ENCODE data around the gene MSL1.

MSL1 gene

GRCh38 chr17:40178021-40178601, 56.3 kb downstream of the MSL1 start:
- POLR2A ChIA-PET: interaction anchor here (1.0 kb wide), 1 partner anchor 16 kb away, joined by 3 read pairs; no protein-coding TSS in a partner anchor
- Histone ChIP-seq H3K4me1 (ENCODE audit: control insufficient read depth, insufficient read depth, low read length) (peaks cover 9% of the 10 kb centered on the region), H3K4me3 (ENCODE audit: low read depth, low read length) (no peak overlapping the region), H3K9me3 (ENCODE audit: control insufficient read depth, insufficient read depth, low read depth, low read length) (no peaks in the 10 kb centered on the region), H3K27ac (ENCODE audit: extremely low read depth, low read depth, low read length) (no peak overlapping the region), H3K36me3 (ENCODE audit: control insufficient read depth in 2 of 2, insufficient read depth in 1 of 2, low read length in 2 of 2) (peaks cover 18 to 43% of the 10 kb centered on the region in 2 experiments)
- TF ChIP-seq ZNF677 (tag by site-specific recombination; IDR thresholded peaks at IDR 0.05) (no peak), REST (tag by site-specific recombination; IDR thresholded peaks at IDR 0.05) (peak; percentile 90)
- CTCF ChIA-PET: interaction anchor here (0.6 to 2.6 kb wide), 4 partner anchors 9 to 164 kb away, joined by 4 to 32 read pairs (median 6); no protein-coding TSS in a partner anchor

GRCh38 chr17:40178660-40179059, 56.9 kb downstream of the MSL1 start:
- no peaks in the 10 kb centered on the region for H3K9me3 ChIP-seq (ENCODE audit: control insufficient read depth, insufficient read depth, low read depth, low read length)
- H3K4me3 ChIP-seq (ENCODE audit: low read depth, low read length): no peak overlapping the region
- H3K27ac ChIP-seq (ENCODE audit: extremely low read depth, low read depth, low read length): no peak overlapping the region
- ChIA-PET CTCF (interaction anchor here (0.6 to 2.6 kb wide), 5 partner anchors 10 to 165 kb away, joined by 4 to 32 read pairs (median 8); no protein-coding TSS in a partner anchor), POLR2A (interaction anchor here (0.6 to 1.4 kb wide), 5 partner anchors 15 to 118 kb away, joined by 3 to 4 read pairs (median 3); partner anchors contain the start of gene CASC3)
- peaks cover 9% of the 10 kb centered on the region for H3K4me1 ChIP-seq (ENCODE audit: control insufficient read depth, insufficient read depth, low read length)
- peaks cover 12 to 37% of the 10 kb centered on the region in 2 experiments for H3K36me3 ChIP-seq (ENCODE audit: control insufficient read depth in 2 of 2, insufficient read depth in 1 of 2, low read length in 2 of 2)
- TF ChIP-seq KLF9 (tag by site-specific recombination; IDR thresholded peaks at IDR 0.05; ENCODE audit: low read depth) (no peak), GLIS2 (tag by site-specific recombination; IDR thresholded peaks at IDR 0.05) (0 out of 2 replicates have a peak, but pooled peaks have one; percentile 19)

GRCh38 chr17:40179923-40180659, 58.3 kb downstream of the MSL1 start:
- no peak overlapping the region for H3K4me3 ChIP-seq (ENCODE audit: low read depth, low read length)
- H3K9me3 ChIP-seq (ENCODE audit: control insufficient read depth, insufficient read depth, low read depth, low read length): no peaks in the 10 kb centered on the region
- peak overlapping the region; percentile 17; the same call in 1 of the 2 replicates for H3K27ac ChIP-seq (ENCODE audit: extremely low read depth, low read depth, low read length)
- POLR2A ChIA-PET: interaction anchor here (0.6 to 1.5 kb wide), 9 partner anchors 14 to 1607 kb away, joined by 3 to 8 read pairs (median 3); partner anchors contain the start of genes CASC3, EIF1 and JUP
- H3K4me1 ChIP-seq (ENCODE audit: control insufficient read depth, insufficient read depth, low read length): peaks cover 9% of the 10 kb centered on the region
- H3K36me3 ChIP-seq (ENCODE audit: control insufficient read depth in 2 of 2, insufficient read depth in 1 of 2, low read length in 2 of 2): peaks cover 7 to 28% of the 10 kb centered on the region in 2 experiments
- CTCF ChIA-PET: interaction anchor here (0.5 to 2.7 kb wide), 10 partner anchors 10 to 191 kb away, joined by 3 to 32 read pairs (median 5); no protein-coding TSS in a partner anchor
- TF ChIP-seq ZNF555 (tag by site-specific recombination; conservative IDR thresholded peaks at IDR 0.05) (no peak), ZNF544 (tag by site-specific recombination; IDR thresholded peaks at IDR 0.05) (no peak), ZNF48 (tag by site-specific recombination; IDR thresholded peaks at IDR 0.05) (no peak), WT1 (tag by site-specific recombination; IDR thresholded peaks at IDR 0.05) (peak; percentile 68), ZNF600 (tag by site-specific recombination; IDR thresholded peaks at IDR 0.05) (no peak; the same call in 1 of the 2 replicates), ZNF211 (tag by site-specific recombination; IDR thresholded peaks at IDR 0.05; ENCODE audit: low read depth) (no peak), ZNF426 (tag by site-specific recombination; IDR thresholded peaks at IDR 0.05) (no peak), ZFP37 (tag by site-specific recombination; IDR thresholded peaks at IDR 0.05) (no peak), ZNF202 (tag by site-specific recombination; IDR thresholded peaks at IDR 0.05; ENCODE audit: borderline replicate concordance) (no peak), ZNF302 (tag by site-specific recombination; IDR thresholded peaks at IDR 0.05; ENCODE audit: low read depth) (no peak), ZBTB48 (tag by site-specific recombination; IDR thresholded peaks at IDR 0.05) (no peak), ZNF558 (tag by site-specific recombination; IDR thresholded peaks at IDR 0.05) (no peak), ZNF704 (tag by site-specific recombination; IDR thresholded peaks at IDR 0.05) (no peak), HOXA7 (CRISPR knock-in tag; IDR thresholded peaks at IDR 0.05; ENCODE audit: borderline replicate concordance) (no peak), GFI1B (tag by site-specific recombination; IDR thresholded peaks at IDR 0.05) (no peak), ZNF473 (tag by site-specific recombination; IDR thresholded peaks at IDR 0.05) (no peak), PATZ1 (tag by site-specific recombination; IDR thresholded peaks at IDR 0.05) (peak; percentile 38; the same call in 1 of the 2 replicates), ZNF2 (tag by site-specific recombination; IDR thresholded peaks at IDR 0.05) (no peak), ZNF548 (tag by site-specific recombination; IDR thresholded peaks at IDR 0.05) (no peak), ZIC2 (tag by site-specific recombination; IDR thresholded peaks at IDR 0.05) (peak; percentile 49; the same call in 1 of the 2 replicates)

All from HEK293 (cell line).